RWPE1 (cell line): ENCODE data around the gene ISX.

Experiments
- CTCF ChIA-PET: fragments of 350-600 bp; sonication (Branson Sonifier 250); formaldehyde crosslinking; extraction: SDS; loops from one replicate; lab custom pipeline; 2021; lab: Yijun Ruan, JAX
- POLR2A ChIA-PET: fragments of 400-600 bp; formaldehyde crosslinking; extraction: SDS; loops from one replicate; lab custom pipeline; 2020; ENCODE audit warnings: antibody characterized with exemption; ENCODE audit not compliant: low non-redundant PET; lab: Yijun Ruan, JAX
- DNase-seq: peaks from one replicate; pipeline ENCODE4 v3.0.0; 2012; ENCODE audit warnings: low spot score
- H3K27ac ChIP-seq: fragments of 450-650 bp; 2 replicates; pipeline ENCODE4 v1.5.1; 2017
- TF ChIP-seq, protein P1 (sequence below): fragments of 450-650 bp; conservative IDR thresholded peaks from 2 replicates; pipeline ENCODE4 v1.5.1; 2017; ENCODE audit warnings: low read depth, mild to moderate bottlenecking

The ISX gene

DNA sequence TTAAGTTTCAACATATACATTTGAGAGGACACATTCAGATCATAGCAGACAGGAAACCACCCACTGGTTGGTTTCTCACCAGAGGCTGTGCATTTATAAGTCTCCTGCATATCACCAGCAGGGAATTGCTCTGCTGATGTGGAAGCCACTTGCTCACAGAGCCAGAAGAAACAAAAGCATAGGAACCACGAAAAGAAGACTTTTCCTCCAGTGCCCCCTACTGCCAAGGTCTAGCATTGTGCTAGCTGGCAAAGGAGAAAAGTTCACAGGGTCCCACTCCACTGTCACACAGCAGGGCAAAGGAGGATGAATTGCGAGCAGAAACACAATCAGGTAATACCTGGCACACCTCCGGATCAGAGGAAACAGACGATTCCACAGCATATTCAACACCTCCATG is 28.9 kb upstream of the ISX start:
- no peak overlapping the region for H3K27ac ChIP-seq
- POLR2A ChIA-PET = no interaction called here
- CTCF ChIA-PET = no interaction called here
- TF ChIP-seq, protein P1, sequence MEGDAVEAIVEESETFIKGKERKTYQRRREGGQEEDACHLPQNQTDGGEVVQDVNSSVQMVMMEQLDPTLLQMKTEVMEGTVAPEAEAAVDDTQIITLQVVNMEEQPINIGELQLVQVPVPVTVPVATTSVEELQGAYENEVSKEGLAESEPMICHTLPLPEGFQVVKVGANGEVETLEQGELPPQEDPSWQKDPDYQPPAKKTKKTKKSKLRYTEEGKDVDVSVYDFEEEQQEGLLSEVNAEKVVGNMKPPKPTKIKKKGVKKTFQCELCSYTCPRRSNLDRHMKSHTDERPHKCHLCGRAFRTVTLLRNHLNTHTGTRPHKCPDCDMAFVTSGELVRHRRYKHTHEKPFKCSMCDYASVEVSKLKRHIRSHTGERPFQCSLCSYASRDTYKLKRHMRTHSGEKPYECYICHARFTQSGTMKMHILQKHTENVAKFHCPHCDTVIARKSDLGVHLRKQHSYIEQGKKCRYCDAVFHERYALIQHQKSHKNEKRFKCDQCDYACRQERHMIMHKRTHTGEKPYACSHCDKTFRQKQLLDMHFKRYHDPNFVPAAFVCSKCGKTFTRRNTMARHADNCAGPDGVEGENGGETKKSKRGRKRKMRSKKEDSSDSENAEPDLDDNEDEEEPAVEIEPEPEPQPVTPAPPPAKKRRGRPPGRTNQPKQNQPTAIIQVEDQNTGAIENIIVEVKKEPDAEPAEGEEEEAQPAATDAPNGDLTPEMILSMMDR = no peak
- DNase-seq = no peak

DNA sequence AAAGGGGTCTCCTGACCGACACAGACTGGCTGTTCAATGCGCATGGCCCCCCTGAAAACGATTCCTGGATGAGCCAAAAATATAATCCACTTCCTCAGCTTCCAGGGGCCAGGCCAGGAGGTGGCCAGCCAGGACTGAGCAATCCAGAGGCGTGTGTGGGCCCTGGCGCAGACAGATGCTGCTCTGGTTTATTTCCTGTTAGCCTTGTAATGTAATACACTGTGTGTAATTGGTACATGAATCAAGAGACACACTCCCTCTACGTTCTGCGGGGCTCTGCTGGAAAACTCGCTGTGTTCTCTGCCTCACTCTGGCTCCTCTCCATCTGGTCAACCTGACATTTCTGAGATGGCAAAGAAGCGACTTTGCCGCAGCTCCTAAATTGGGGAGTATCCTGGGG is 26.3 kb upstream of the ISX start:
- no peak overlapping the region for H3K27ac ChIP-seq
- CTCF ChIA-PET = no interaction called here
- no peak for DNase-seq
- TF ChIP-seq, protein P1 = no peak
- POLR2A ChIA-PET = no interaction called here

DNA sequence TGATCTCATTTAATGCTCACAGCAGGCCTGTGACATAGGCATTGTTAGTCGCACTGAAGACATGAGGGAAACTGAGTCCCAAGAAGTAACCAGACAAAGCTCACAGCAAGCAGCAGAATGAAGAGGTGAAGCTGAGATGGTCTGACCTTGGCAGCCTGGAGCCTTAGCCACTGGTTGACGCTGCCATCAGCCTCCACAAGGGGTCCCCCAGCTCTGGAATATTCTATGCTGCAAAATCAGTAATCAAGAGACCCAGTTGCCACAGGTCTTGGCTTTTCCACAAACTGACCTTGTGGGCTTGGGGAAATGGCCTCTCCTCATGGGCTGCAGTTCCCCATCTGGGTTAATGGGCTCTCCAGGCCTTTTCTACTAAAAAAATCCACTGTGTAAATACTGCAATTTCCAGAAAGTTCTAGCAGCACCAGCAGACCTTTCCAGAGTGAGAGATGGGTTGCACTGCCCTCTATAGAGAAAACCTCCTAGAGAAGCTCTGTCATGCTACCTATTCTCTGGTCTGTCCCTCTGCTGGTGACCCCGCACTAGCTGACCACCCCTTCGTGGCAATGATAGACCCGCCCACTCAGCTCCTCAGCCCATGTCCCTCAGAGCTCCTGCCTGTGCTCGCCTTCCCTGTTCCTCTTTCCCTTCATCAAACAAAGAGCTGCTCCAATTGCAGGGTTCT is 22.6 kb upstream of the ISX start:
- peak; percentile 7 for DNase-seq
- H3K27ac ChIP-seq = no peak overlapping the region
- TF ChIP-seq, protein P1 = no peak
- CTCF ChIA-PET = interaction anchor here (0.8 to 1.5 kb wide), 2 partner anchors 107 to 176 kb away, joined by 3 to 6 read pairs; no protein-coding TSS in a partner anchor
- POLR2A ChIA-PET = no interaction called here

DNA sequence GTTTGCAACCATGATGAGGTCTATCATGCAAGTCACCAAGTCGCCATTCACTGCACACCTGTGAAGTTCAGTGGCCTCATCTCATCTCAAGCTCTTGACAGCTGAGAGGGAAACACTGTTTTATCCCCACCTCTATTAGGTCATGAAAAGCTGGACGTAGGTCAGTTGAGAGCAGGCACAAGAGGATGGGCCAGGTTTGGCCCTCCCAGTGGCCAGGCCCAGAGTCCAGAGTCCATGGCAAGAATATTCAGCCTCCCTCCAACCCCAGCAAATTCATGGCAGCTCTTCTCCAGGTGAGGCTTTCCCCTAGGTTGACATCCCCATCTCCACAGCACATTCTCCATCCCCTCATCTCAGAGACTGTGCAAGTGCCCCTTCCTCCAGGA is 22.0 kb upstream of the ISX start:
- TF ChIP-seq, protein P1 = no peak
- DNase-seq = no peak
- ChIA-PET POLR2A (no interaction called here), CTCF (interaction anchor here (0.7 to 1.5 kb wide), 3 partner anchors 106 to 176 kb away, joined by 3 to 6 read pairs (median 3); no protein-coding TSS in a partner anchor)
- H3K27ac ChIP-seq = no peak overlapping the region

DNA sequence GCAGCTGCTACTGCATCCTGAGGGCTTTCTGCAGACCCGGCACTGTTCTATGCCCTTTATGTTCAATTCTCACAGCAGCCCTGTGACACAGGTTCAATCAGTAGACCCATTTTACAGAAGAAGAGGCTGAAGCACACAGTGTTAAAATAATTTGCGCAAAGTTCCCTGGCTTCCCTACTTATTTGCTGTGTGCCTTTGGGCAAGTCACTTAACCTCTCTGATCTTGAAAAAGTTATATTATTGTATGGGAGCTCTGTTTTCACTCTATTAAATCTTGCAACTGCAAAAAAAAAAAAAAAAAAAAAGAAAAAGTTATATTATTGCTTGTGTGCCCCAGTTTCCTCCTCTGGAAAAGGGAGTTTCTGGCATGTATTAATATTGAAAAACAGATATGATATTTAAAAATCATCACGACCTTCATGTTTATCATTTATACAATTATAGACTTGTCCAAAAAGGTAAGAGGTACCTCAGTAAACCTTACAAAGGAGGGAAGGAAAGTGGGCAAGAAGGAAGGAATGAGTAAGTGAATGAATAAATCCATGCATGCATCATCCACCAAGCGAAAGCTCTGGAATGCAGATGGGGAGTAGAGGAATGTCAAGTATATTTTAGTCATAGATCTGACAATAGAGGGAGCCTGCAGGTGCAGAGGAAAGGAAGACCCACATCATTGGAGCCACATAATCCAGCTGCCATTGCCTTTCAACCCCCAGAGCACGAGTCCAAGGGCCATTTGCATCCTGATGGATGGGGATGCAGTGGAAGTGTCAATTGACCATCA is 21.2 kb upstream of the ISX start:
- no peak overlapping the region for H3K27ac ChIP-seq
- TF ChIP-seq, protein P1 = no peak
- no peak for DNase-seq
- ChIA-PET CTCF (interaction anchor here (0.6 to 0.7 kb wide), 2 partner anchors 87 to 108 kb away, joined by 3 read pairs; no protein-coding TSS in a partner anchor), POLR2A (no interaction called here)

DNA sequence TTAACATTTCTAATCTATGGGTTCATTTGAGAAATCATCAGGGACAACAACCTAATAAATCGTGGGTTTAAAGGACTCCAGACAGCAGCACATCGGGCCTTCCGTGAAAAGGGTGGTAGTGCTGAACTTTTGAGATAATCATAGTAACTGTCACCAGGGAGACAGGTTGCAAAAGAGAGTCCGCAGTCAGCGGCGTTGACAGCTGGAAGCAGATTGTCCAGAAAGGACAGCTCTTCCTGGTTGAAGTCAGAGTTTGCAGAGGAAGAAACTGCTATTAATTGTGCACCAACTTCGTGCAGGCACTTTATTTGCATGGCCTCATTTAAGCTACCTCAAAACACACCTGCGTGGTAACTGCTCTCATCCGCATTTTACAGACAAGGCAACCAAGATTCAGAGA is 20.5 kb upstream of the ISX start:
- TF ChIP-seq, protein P1 = no peak
- H3K27ac ChIP-seq = no peak overlapping the region
- no peak for DNase-seq
- POLR2A ChIA-PET = no interaction called here
- CTCF ChIA-PET = no interaction called here
